Memory B cell (primary cell): ENCODE measurements around the gene GIMAP8.
A peak's percentile ranks its signal among the peaks of the same experiment; 100 is the strongest.

ENCODE experiments used
- ATAC-seq: fragments of 150-1000 bp; cut with Tn5 transposase; 2 replicates; pipeline ENCODE4 v1.10.0; 2021; ENCODE audit warnings: low read depth, mild to moderate bottlenecking, moderate library complexity
- DNase-seq, 2 donors: peaks; one replicate each; pipeline ENCODE4 v3.0.0; 2022; ENCODE audit warnings: low spot score in 2 of 2
- H3K27ac Mint-ChIP-seq: one replicate; pipeline ENCODE4 v1.8.0; 2022; ENCODE audit warnings: mild to moderate bottlenecking, moderate library complexity, mixed read lengths
- H3K27me3 Mint-ChIP-seq: one replicate; pipeline ENCODE4 v1.8.0; 2022; ENCODE audit warnings: mixed read lengths
- H3K36me3 Mint-ChIP-seq: one replicate; pipeline ENCODE4 v1.8.0; 2022; ENCODE audit warnings: mild to moderate bottlenecking, mixed read lengths
- H3K4me1 Mint-ChIP-seq: one replicate; pipeline ENCODE4 v1.8.0; 2022; ENCODE audit warnings: mixed read lengths
- H3K4me3 Mint-ChIP-seq: one replicate; pipeline ENCODE4 v1.8.0; 2022; ENCODE audit warnings: mild to moderate bottlenecking, moderate library complexity, mixed read lengths
- H3K9me3 Mint-ChIP-seq: one replicate; pipeline ENCODE4 v1.8.0; 2022; ENCODE audit warnings: mixed read lengths

Gene GIMAP8

GRCh38 chr7:150435390-150436073, 14.9 kb upstream of the GIMAP8 start:
- no peaks in the 10 kb centered on the region for H3K27me3 Mint-ChIP-seq
- DNase-seq = peak; percentile 84 to 87
- H3K4me3 Mint-ChIP-seq = peak overlapping the region; percentile 64
- H3K4me1 Mint-ChIP-seq = peaks cover 47% of the 10 kb centered on the region
- H3K27ac Mint-ChIP-seq = peak overlapping the region; percentile 100
- ATAC-seq = peak; percentile 91
- H3K36me3 Mint-ChIP-seq = no peaks in the 10 kb centered on the region
- H3K9me3 Mint-ChIP-seq = no peaks in the 10 kb centered on the region

GRCh38 chr7:150439967-150440366, 10.5 kb upstream of the GIMAP8 start:
- ATAC-seq = no peak
- Mint-ChIP-seq H3K4me1 (peaks cover 24% of the 10 kb centered on the region), H3K27me3 (no peaks in the 10 kb centered on the region), H3K4me3 (no peak overlapping the region), H3K27ac (no peak overlapping the region), H3K9me3 (peaks cover 5% of the 10 kb centered on the region), H3K36me3 (peaks cover 13% of the 10 kb centered on the region)
- no peak for DNase-seq

GRCh38 chr7:150441524-150441923, 8.9 kb upstream of the GIMAP8 start:
- DNase-seq (no peak), ATAC-seq (no peak)
- Mint-ChIP-seq H3K36me3 (peaks cover 13% of the 10 kb centered on the region), H3K27ac (no peak overlapping the region), H3K27me3 (no peaks in the 10 kb centered on the region), H3K9me3 (peaks cover 5% of the 10 kb centered on the region), H3K4me1 (peaks cover 15% of the 10 kb centered on the region), H3K4me3 (no peak overlapping the region)

GRCh38 chr7:150442811-150443210, 7.6 kb upstream of the GIMAP8 start:
- ATAC-seq (no peak), DNase-seq (no peak)
- Mint-ChIP-seq H3K4me3 (no peak overlapping the region), H3K4me1 (peaks cover 12% of the 10 kb centered on the region), H3K27me3 (no peaks in the 10 kb centered on the region), H3K9me3 (peaks cover 5% of the 10 kb centered on the region), H3K27ac (no peak overlapping the region), H3K36me3 (peaks cover 13% of the 10 kb centered on the region)

GRCh38 chr7:150443793-150444540, 6.5 kb upstream of the GIMAP8 start:
- Mint-ChIP-seq H3K4me1 (peaks cover 21% of the 10 kb centered on the region), H3K4me3 (no peak overlapping the region), H3K27ac (no peak overlapping the region), H3K27me3 (no peaks in the 10 kb centered on the region), H3K9me3 (peaks cover 5% of the 10 kb centered on the region), H3K36me3 (peaks cover 13% of the 10 kb centered on the region)
- no peak for ATAC-seq
- DNase-seq = no peak

GRCh38 chr7:150444674-150445365, 5.6 kb upstream of the GIMAP8 start:
- no peak for ATAC-seq
- peaks cover 13% of the 10 kb centered on the region for H3K36me3 Mint-ChIP-seq
- H3K27ac Mint-ChIP-seq = no peak overlapping the region
- H3K27me3 Mint-ChIP-seq = no peaks in the 10 kb centered on the region
- no peak for DNase-seq
- no peak overlapping the region for H3K4me3 Mint-ChIP-seq
- peaks cover 5% of the 10 kb centered on the region for H3K9me3 Mint-ChIP-seq
- peaks cover 22% of the 10 kb centered on the region for H3K4me1 Mint-ChIP-seq

- H3K9me3 Mint-ChIP-seq = peaks cover 5% of the 10 kb centered on the region
- ATAC-seq (no peak), DNase-seq (no peak)
- no peaks in the 10 kb centered on the region for H3K27me3 Mint-ChIP-seq
- peaks cover 34% of the 10 kb centered on the region for H3K4me1 Mint-ChIP-seq
- no peak overlapping the region for H3K27ac Mint-ChIP-seq
- no peak overlapping the region for H3K4me3 Mint-ChIP-seq
- H3K36me3 Mint-ChIP-seq = peaks cover 13% of the 10 kb centered on the region
These were observed 4.0 kb upstream of the GIMAP8 start for GRCh38 chr7:150446288-150446938.

- Mint-ChIP-seq H3K4me3 (peak overlapping the region; percentile 70), H3K27ac (peak overlapping the region; percentile 26), H3K36me3 (peaks cover 2% of the 10 kb centered on the region), H3K9me3 (no peaks in the 10 kb centered on the region), H3K4me1 (peaks cover 39% of the 10 kb centered on the region), H3K27me3 (no peaks in the 10 kb centered on the region)
- DNase-seq (no peak), ATAC-seq (peak; percentile 12)
These were observed 2.3 kb upstream of the GIMAP8 start for GRCh38 chr7:150447966-150448788.

- H3K9me3 Mint-ChIP-seq = no peaks in the 10 kb centered on the region
- ATAC-seq (peak; percentile 79), DNase-seq (peak; percentile 77 to 79)
- H3K36me3 Mint-ChIP-seq = peaks cover 2% of the 10 kb centered on the region
- H3K27ac Mint-ChIP-seq = peak overlapping the region; percentile 26
- H3K4me1 Mint-ChIP-seq = peaks cover 39% of the 10 kb centered on the region
- H3K27me3 Mint-ChIP-seq = no peaks in the 10 kb centered on the region
- peak overlapping the region; percentile 70 for H3K4me3 Mint-ChIP-seq
These were observed 1.7 kb upstream of the GIMAP8 start for GRCh38 chr7:150448789-150449147.

GRCh38 chr7:150449206-150449952, 1.1 kb upstream of the GIMAP8 start:
- H3K4me3 Mint-ChIP-seq = no peak overlapping the region
- H3K4me1 Mint-ChIP-seq = peaks cover 39% of the 10 kb centered on the region
- H3K36me3 Mint-ChIP-seq = peaks cover 2% of the 10 kb centered on the region
- H3K27me3 Mint-ChIP-seq = no peaks in the 10 kb centered on the region
- ATAC-seq (no peak), DNase-seq (no peak)
- no peaks in the 10 kb centered on the region for H3K9me3 Mint-ChIP-seq
- no peak overlapping the region for H3K27ac Mint-ChIP-seq

- no peak for DNase-seq
- Mint-ChIP-seq H3K27me3 (no peaks in the 10 kb centered on the region), H3K4me1 (peaks cover 36% of the 10 kb centered on the region), H3K27ac (peak overlapping the region; percentile 5), H3K4me3 (peak overlapping the region; percentile 86), H3K36me3 (no peaks in the 10 kb centered on the region), H3K9me3 (peaks cover under 1% of the 10 kb centered on the region)
- peak; percentile 54 for ATAC-seq
These were observed 815 bp downstream of the GIMAP8 start for GRCh38 chr7:150451097-150451793.

GRCh38 chr7:150451833-150452461, 1.5 kb downstream of the GIMAP8 start:
- Mint-ChIP-seq H3K27me3 (no peaks in the 10 kb centered on the region), H3K9me3 (peaks cover 2% of the 10 kb centered on the region), H3K27ac (no peak overlapping the region), H3K36me3 (peaks cover 2% of the 10 kb centered on the region), H3K4me1 (peaks cover 36% of the 10 kb centered on the region), H3K4me3 (peak overlapping the region; percentile 86)
- no peak for ATAC-seq
- DNase-seq = no peak
